NK-92 treated with Interleukin-12 subunit alpha and Interleukin-12 subunit beta, amount 100 ng/mL, for 24 hours (cell line): ENCODE measurements around the gene KLK15.

Source experiments
- DNase-seq: peaks from one replicate; lab custom pipeline; 2025; lab: John Stamatoyannopoulos, UW

The KLK15 gene, protein sequence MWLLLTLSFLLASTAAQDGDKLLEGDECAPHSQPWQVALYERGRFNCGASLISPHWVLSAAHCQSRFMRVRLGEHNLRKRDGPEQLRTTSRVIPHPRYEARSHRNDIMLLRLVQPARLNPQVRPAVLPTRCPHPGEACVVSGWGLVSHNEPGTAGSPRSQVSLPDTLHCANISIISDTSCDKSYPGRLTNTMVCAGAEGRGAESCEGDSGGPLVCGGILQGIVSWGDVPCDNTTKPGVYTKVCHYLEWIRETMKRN

DNA sequence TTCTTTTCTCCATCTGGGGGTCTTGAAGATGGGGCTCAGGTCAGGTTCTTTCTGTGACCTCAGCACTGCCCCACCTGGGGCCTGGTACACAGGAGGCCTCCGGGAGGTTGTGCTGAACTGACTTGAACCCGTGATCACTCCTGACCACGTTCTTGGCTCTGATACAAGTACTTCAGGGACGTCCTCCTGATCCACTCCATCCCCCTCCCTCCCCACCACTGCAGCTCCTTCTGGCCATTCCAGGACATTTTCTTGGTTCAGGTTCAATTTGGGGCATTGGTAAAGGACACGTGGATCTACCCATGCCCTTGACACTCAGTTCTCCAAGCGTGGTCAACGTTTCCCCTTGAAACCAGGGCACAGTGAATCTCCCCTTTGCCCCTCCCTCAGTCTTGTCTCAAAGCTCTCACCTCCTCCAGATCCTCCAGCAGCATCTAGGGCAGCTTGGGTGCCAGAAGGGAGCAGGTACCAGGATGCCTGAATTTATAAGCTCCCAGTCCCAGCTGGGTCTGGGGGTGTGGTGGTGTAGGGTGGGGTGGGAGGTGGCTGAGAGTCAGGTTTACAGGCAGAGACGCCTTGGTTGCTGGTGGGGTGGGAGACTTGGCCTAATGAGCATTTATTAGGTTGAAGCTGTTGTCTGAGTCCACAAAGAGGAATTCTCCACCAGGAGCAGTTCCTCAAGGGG is at the start of gene KLK15:
Gene KLK15 (minus strand): TSS at position 458 of the 685 bp plus-strand sequence. CDS start 2,082 bp downstream, outside the sequence.
- DNase-seq = no peak

- DNase-seq = no peak
Measured at GRCh38 chr19:50882188-50882587, 48.8 kb upstream of the KLK15 start.

DNA sequence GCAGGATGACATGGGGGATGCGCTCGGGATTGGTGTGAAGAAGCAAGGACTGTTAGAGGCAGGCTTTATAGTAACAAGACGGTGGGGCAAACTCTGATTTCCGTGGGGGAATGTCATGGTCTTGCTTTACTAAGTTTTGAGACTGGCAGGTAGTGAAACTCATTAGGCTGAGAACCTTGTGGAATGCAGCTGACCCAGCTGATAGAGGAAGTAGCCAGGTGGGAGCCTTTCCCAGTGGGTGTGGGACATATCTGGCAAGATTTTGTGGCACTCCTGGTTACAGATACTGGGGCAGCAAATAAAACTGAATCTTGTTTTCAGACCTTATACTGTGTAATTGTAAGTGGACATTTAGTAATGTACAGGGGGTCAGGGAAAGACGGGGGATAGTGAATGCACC is 46.9 kb upstream of the KLK15 start:
- no peak for DNase-seq

DNA sequence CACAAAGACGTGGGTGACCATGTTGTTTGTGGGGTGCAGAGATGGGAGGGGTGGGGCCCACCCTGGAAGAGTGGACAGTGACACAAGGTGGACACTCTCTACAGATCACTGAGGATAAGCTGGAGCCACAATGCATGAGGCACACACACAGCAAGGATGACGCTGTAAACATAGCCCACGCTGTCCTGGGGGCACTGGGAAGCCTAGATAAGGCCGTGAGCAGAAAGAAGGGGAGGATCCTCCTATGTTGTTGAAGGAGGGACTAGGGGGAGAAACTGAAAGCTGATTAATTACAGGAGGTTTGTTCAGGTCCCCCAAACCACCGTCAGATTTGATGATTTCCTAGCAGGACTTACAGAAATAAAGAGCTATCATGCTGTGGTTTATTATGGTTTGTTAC is 45.5 kb upstream of the KLK15 start:
- DNase-seq = no peak

GRCh38 chr19:50877338-50877737 is 44.0 kb upstream of the KLK15 start:
- DNase-seq = no peak

DNA sequence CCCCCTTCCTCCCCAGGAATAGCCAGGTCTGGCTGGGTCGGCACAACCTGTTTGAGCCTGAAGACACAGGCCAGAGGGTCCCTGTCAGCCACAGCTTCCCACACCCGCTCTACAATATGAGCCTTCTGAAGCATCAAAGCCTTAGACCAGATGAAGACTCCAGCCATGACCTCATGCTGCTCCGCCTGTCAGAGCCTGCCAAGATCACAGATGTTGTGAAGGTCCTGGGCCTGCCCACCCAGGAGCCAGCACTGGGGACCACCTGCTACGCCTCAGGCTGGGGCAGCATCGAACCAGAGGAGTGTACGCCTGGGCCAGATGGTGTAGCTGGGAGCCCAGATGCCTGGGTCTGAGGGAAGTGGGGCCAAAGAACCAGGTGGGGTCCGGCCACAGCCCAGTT is 43.1 kb upstream of the KLK15 start:
- no peak for DNase-seq

- no peak for DNase-seq
Measured at GRCh38 chr19:50875795-50876422, 42.5 kb upstream of the KLK15 start.

GRCh38 chr19:50874211-50874610 is 40.8 kb upstream of the KLK15 start:
- DNase-seq = no peak

DNA sequence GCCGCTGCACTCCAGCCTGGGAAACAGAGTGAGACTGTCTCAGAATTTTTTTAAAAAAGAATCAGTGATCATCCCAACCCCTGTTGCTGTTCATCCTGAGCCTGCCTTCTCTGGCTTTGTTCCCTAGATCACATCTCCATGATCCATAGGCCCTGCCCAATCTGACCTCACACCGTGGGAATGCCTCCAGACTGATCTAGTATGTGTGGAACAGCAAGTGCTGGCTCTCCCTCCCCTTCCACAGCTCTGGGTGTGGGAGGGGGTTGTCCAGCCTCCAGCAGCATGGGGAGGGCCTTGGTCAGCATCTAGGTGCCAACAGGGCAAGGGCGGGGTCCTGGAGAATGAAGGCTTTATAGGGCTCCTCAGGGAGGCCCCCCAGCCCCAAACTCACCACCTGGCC is 39.7 kb upstream of the KLK15 start, which contains the start of gene KLK2:
Gene KLK2 (plus strand): TSS at position 384 of the 400 bp plus-strand sequence. CDS start 35 bp downstream, outside the sequence.
- DNase-seq = no peak

DNA sequence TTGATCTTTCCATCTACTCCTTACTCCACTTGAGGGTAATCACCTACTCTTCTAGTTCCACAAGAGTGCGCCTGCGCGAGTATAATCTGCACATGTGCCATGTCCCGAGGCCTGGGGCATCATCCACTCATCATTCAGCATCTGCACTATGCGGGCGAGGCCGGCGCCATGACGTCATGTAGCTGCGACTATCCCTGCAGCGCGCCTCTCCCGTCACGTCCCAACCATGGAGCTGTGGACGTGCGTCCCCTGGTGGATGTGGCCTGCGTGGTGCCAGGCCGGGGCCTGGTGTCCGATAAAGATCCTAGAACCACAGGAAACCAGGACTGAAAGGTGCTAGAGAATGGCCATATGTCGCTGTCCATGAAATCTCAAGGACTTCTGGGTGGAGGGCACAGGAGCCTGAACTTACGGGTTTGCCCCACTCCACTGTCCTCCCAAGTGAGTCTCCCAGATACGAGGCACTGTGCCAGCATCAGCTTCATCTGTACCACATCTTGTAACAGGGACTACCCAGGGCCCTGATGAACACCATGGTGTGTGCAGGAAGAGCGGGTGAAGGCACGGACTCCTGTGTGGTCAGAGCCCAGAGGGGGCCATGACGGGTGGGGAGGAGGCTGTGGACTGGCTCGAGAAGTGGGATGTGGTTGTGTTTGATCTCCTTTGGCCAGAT is 37.2 kb upstream of the KLK15 start:
- no peak for DNase-seq

GRCh38 chr19:50869479-50869878 is 36.1 kb upstream of the KLK15 start:
- DNase-seq = no peak

DNA sequence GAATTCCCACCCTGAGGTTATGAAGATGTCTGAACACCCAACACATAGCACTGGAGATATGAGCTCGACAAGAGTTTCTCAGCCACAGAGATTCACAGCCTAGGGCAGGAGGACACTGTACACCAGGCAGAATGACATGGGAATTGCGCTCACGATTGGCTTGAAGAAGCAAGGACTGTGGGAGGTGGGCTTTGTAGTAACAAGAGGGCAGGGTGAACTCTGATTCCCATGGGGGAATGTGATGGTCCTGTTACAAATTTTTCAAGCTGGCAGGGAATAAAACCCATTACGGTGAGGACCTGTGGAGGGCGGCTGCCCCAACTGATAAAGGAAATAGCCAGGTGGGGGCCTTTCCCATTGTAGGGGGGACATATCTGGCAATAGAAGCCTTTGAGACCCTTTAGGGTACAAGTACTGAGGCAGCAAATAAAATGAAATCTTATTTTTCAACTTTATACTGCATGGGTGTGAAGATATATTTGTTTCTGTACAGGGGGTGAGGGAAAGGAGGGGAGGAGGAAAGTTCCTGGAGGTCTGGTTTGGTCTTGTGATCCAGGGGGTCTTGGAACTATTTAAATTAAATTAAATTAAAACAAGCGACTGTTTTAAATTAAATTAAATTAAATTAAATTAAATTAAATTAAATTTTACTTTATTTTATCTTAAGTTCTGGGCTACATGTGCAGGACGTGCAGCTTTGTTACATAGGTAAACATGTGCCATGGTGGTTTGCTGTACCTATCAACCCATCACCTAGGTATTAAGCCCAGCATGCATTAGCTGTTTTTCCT is 28.3 kb upstream of the KLK15 start:
- DNase-seq = no peak

GRCh38 chr19:50861010-50861409 is 27.6 kb upstream of the KLK15 start:
- no peak for DNase-seq

- DNase-seq = no peak
Measured at GRCh38 chr19:50859849-50860248, 26.5 kb upstream of the KLK15 start.

DNA sequence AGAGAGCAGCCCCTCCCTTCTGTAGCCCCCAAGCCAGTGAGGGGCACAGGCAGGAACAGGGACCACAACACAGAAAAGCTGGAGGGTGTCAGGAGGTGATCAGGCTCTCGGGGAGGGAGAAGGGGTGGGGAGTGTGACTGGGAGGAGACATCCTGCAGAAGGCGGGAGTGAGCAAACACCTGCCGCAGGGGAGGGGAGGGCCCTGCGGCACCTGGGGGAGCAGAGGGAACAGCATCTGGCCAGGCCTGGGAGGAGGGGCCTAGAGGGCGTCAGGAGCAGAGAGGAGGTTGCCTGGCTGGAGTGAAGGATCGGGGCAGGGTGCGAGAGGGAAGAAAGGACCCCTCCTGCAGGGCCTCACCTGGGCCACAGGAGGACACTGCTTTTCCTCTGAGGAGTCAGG is 25.5 kb upstream of the KLK15 start:
- no peak for DNase-seq

DNA sequence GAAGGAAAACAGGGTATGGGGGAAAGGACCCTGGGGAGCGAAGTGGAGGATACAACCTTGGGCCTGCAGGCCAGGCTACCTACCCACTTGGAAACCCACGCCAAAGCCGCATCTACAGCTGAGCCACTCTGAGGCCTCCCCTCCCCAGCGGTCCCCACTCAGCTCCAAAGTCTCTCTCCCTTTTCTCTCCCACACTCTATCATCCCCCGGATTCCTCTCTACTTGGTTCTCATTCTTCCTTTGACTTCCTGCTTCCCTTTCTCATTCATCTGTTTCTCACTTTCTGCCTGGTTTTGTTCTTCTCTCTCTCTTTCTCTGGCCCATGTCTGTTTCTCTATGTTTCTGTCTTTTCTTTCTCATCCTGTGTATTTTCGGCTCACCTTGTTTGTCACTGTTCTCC is 24.0 kb upstream of the KLK15 start:
- no peak for DNase-seq

DNA sequence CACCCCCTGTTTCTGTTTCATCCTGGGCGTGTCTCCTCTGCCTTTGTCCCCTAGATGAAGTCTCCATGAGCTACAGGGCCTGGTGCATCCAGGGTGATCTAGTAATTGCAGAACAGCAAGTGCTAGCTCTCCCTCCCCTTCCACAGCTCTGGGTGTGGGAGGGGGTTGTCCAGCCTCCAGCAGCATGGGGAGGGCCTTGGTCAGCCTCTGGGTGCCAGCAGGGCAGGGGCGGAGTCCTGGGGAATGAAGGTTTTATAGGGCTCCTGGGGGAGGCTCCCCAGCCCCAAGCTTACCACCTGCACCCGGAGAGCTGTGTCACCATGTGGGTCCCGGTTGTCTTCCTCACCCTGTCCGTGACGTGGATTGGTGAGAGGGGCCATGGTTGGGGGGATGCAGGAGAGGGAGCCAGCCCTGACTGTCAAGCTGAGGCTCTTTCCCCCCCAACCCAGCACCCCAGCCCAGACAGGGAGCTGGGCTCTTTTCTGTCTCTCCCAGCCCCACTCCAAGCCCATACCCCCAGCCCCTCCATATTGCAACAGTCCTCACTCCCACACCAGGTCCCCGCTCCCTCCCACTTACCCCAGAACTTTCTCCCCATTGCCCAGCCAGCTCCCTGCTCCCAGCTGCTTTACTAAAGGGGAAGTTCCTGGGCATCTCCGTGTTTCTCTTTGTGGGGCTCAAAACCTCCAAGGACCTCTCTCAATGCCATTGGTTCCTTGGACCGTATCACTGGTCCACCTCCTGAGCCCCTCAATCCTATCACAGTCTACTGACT is 21.4 kb upstream of the KLK15 start, which contains the start of gene KLK3:
Gene KLK3 (plus strand): TSS at position 280 of the 775 bp plus-strand sequence. CDS start 41 bp downstream, at position 321.
- no peak for DNase-seq

GRCh38 chr19:50851620-50852019 is 18.2 kb upstream of the KLK15 start:
- no peak for DNase-seq

DNA sequence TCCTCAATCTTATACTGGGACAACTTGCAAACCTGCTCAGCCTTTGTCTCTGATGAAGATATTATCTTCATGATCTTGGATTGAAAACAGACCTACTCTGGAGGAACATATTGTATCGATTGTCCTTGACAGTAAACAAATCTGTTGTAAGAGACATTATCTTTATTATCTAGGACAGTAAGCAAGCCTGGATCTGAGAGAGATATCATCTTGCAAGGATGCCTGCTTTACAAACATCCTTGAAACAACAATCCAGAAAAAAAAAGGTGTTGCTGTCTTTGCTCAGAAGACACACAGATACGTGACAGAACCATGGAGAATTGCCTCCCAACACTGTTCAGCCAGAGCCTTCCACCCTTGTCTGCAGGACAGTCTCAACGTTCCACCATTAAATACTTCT is 17.4 kb upstream of the KLK15 start:
- no peak for DNase-seq

- DNase-seq = no peak
Measured at GRCh38 chr19:50844296-50844935, 11.0 kb upstream of the KLK15 start.
